Testis (tissue), 3 donors: ENCODE results near the gene FNDC4. TPM values are rescaled to one million over a fixed set of nuclear protein-coding genes. Genes with fewer than 3 reads are reported as not detected.

Source experiments
- DNase-seq: peaks from one replicate; pipeline ENCODE4 v3.0.0-alpha.2; 2019
- H3K27ac ChIP-seq, 2 donors: fragments of 200-600 bp; sonication (generic); one replicate each; pipeline ENCODE4 v1.5.1; 2019
- H3K27me3 ChIP-seq: fragments of 200-600 bp; sonication (generic); one replicate; pipeline ENCODE4 v1.5.1; 2019
- H3K36me3 ChIP-seq: fragments of 200-600 bp; sonication (generic); one replicate; pipeline ENCODE4 v1.5.1; 2017; ENCODE audit warnings: low read depth; ENCODE audit errors: missing control alignments
- H3K4me1 ChIP-seq: fragments of 200-600 bp; sonication (generic); one replicate; pipeline ENCODE4 v1.5.1; 2019
- H3K4me3 ChIP-seq, 2 donors: fragments of 200-600 bp; sonication (generic); one replicate each; pipeline ENCODE4 v1.5.1; 2017 to 2019
- H3K9me3 ChIP-seq: fragments of 200-600 bp; sonication (generic); one replicate; pipeline ENCODE4 v1.5.1; 2017
- POLR2A ChIP-seq: fragments of 450-650 bp; IDR thresholded peaks from one replicate; pipeline ENCODE4 v1.6.1; 2017; ENCODE audit warnings: antibody characterized with exemption, mild to moderate bottlenecking, moderate library complexity
- WGBS, 2 donors: methylation state at CpG; one replicate each; pipeline ENCODE4 v1.1.5; 2018; 5-methylcytosine and 5-hydroxymethylcytosine counted together
- intact Hi-C: fragments of 100-400 bp; cut with DNase I; formaldehyde crosslinking; loops from one replicate; pipeline ENCODE4 v1.15.1; 2023; ENCODE audit warnings: low total_unique reads
- polyA plus RNA-seq: library from polyadenylated mRNA; stranded (reverse); fragments of 350-450 nt; fragmentation: Illumina TruSeq; extraction: RNeasy Lipid Tissue Mini Kit (QIAGEN cat#74804); gene quantifications from one replicate; pipeline ENCODE4 v1.2.3, GENCODE V29; 2014; ENCODE audit warnings: low read depth, low replicate concordance; ENCODE audit not compliant: insufficient read depth
- total RNA-seq, 2 donors: library from RNA; depleted of rRNA; stranded (reverse); fragments of >200 nt; gene quantifications; one replicate each; pipeline ENCODE4 v1.2.3, GENCODE V29; 2016
- TF ChIP-seq, protein P1 (sequence below), 3 experiments: fragments of 450-650 bp in 2 of 3; fragments of 200-600 bp in 1 of 3; sonication (generic) in 1 of 3; IDR thresholded peaks; one replicate each; pipeline ENCODE4 v1.5.1; 2016 to 2019; ENCODE audit warnings: antibody characterized with exemption in 3 of 3, mild to moderate bottlenecking in 2 of 3, moderate library complexity in 1 of 3

Gene FNDC4
- total and polyA plus RNA-seq, 3 donors from 2014 or later: 23.5 to 39.2 (median 35.9) TPM

DNA sequence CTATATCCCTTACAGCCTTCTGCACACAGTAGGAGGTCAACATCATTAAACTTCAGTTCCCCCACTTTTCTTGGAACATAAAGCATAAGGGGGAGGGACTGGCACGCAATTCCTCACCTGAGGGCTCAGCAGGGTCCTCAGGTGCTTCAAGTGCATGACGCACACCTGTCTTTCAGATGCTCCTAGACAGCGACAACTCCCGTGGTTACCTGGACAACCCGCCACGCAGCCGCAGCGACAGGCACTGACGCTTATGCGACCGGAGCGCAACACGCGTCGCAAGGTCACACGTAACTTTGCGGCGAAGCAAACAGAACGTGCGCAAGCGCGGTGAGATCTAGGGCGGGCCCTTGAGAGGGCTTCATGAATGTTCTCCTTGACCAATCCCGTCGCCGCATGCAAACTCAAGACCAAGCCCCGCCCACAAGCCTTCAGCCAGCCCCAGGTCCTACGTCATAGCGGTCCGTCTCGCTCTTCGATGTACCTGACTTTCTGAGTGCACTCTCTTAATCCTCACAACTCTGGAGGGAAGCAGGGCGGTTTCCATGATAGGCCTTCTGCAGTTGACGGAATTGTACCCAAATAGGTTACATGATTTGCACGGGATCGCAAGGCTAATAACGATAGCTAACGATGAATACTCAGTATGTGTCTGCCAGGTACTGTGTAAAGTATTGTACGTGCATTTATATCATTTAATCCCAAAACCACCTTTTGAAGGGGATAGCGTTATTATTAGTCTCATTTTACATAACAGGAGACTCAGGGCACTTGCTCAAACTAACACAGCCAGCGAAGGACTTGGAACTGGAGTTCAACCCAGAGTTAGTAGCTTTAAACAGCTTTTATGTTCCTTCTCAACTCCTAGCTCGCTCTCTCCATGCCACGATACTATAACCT, 5.3 kb downstream of the FNDC4 start, which contains the start of gene IFT172:
IFT172 (minus strand) TSS at position 246 of the 900 bp plus-strand sequence; CDS start at position 156, 90 bp downstream.
- TF ChIP-seq, protein P1, sequence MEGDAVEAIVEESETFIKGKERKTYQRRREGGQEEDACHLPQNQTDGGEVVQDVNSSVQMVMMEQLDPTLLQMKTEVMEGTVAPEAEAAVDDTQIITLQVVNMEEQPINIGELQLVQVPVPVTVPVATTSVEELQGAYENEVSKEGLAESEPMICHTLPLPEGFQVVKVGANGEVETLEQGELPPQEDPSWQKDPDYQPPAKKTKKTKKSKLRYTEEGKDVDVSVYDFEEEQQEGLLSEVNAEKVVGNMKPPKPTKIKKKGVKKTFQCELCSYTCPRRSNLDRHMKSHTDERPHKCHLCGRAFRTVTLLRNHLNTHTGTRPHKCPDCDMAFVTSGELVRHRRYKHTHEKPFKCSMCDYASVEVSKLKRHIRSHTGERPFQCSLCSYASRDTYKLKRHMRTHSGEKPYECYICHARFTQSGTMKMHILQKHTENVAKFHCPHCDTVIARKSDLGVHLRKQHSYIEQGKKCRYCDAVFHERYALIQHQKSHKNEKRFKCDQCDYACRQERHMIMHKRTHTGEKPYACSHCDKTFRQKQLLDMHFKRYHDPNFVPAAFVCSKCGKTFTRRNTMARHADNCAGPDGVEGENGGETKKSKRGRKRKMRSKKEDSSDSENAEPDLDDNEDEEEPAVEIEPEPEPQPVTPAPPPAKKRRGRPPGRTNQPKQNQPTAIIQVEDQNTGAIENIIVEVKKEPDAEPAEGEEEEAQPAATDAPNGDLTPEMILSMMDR (IDR thresholded peaks at IDR 0.05): no peak
- no peak for TF ChIP-seq POLR2A
- H3K36me3 ChIP-seq: no peaks in the 10 kb centered on the region
- peak within 1 kb of the TSS; percentile 59 to 73 for H3K27ac ChIP-seq
- H3K4me1 ChIP-seq: peaks cover 17% of the 10 kb centered on the region
- peak; percentile 100 for DNase-seq
- no peaks in the 10 kb centered on the region for H3K9me3 ChIP-seq
- H3K27me3 ChIP-seq: no peaks in the 10 kb centered on the region
- 7 to 8% methylated on average over 19 to 43 of the region's 43 CpGs for WGBS, 2 donors
- intact Hi-C loops: no loop called here
- H3K4me3 ChIP-seq: peak within 1 kb of the TSS; percentile 63

DNA sequence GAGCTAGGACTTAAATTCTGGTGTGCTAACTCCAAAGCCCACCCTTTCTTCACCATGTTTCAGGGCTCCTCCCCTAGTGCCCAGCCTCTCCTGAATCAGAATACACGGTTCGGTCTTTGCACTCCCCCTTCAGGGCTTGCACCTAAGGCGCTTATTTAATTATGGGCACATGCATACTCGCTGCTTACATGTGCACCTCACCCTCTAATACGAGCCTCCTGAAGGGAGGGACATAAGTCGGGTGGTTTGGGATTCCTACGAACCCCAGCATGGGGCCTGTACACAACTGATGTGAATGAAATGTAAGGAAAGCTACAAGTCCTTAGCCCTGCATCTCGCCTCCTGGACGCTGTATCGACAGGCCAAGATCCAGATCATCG, 5.9 kb downstream of the FNDC4 start:
- H3K9me3 ChIP-seq: no peaks in the 10 kb centered on the region
- peak overlapping the region; percentile 63 for H3K4me3 ChIP-seq
- intact Hi-C loops: no loop called here
- WGBS, 2 donors: 0 to 1% methylated on average over 11 of the region's 11 CpGs
- no peak for TF ChIP-seq POLR2A
- TF ChIP-seq, protein P1 (IDR thresholded peaks at IDR 0.05): no peak
- peak overlapping the region in 1 of 2 donors; percentile 73 for H3K27ac ChIP-seq
- H3K4me1 ChIP-seq: peaks cover 12% of the 10 kb centered on the region
- no peaks in the 10 kb centered on the region for H3K27me3 ChIP-seq
- no peaks in the 10 kb centered on the region for H3K36me3 ChIP-seq
- DNase-seq: peak; percentile 25

DNA sequence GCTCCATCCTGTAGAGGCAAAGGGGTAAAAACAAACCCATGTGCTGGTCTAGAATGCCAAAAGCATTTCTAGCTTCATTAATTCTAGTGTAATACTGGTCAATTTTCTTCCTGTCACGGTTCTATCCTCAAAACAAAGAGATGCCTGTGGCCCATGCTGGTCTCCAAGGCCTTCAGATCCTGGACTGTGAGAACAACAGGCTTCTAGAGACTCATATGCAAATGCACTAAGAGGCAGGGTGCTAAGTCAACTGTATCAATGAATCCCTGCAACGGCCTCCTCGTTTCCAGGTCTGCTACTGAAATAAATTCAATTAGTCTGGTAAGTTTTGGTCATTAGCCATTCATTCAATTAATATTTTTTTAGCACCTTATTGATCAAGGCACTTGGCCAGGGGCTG, 9.5 kb downstream of the FNDC4 start:
- DNase-seq: no peak
- no peak overlapping the region for H3K4me3 ChIP-seq
- intact Hi-C loops: no loop called here
- H3K9me3 ChIP-seq: no peaks in the 10 kb centered on the region
- TF ChIP-seq, protein P1 (IDR thresholded peaks at IDR 0.05): no peak
- TF ChIP-seq POLR2A: no peak
- WGBS, 2 donors: 72 to 83% methylated on average over 3 of the region's 3 CpGs
- H3K36me3 ChIP-seq: no peaks in the 10 kb centered on the region
- no peak overlapping the region for H3K27ac ChIP-seq
- H3K27me3 ChIP-seq: no peaks in the 10 kb centered on the region
- peaks cover 7% of the 10 kb centered on the region for H3K4me1 ChIP-seq

DNA sequence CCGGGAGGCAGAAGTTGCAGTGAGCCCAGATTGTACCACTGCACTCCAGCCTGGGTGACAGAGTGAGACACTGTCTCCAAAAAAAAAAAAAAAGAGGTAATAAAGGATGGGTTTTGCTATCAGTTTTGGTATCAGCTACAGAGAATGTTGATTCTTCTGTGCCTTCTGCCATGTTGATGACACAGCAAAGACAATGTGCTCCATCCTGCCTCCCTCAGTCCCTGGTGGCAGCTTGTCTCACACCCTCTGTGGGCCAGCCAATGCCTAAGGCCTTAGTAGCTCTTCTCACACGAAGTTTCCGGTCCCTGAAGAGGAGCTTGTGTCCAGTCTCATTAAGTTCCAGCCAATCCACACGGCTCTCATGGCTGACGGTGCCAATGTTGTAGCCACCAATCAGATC, 23.0 kb downstream of the FNDC4 start:
- intact Hi-C loops: no loop called here
- H3K27ac ChIP-seq: no peak overlapping the region

More for the DNA sequence above, 23.0 kb downstream of the FNDC4 start:
- Histone ChIP-seq H3K36me3 (no peaks in the 10 kb centered on the region), H3K27me3 (no peaks in the 10 kb centered on the region), H3K9me3 (no peaks in the 10 kb centered on the region), H3K4me3 (no peak overlapping the region), H3K4me1 (no peaks in the 10 kb centered on the region)
- WGBS, 2 donors: 91 to 95% methylated on average over 5 of the region's 5 CpGs
- TF ChIP-seq, protein P1 (IDR thresholded peaks at IDR 0.05): no peak
- no peak for TF ChIP-seq POLR2A
- DNase-seq: no peak
